Astrocyte (in vitro differentiated cells and primary cell): Measurements from ENCODE around the gene LBX2. TPM values are rescaled to one million over a fixed set of nuclear protein-coding genes. Genes with fewer than 3 reads are reported as not detected.

Experiments used
- DNase-seq: peaks from one replicate; pipeline ENCODE4 v3.0.0-alpha.2; 2010; ENCODE audit warnings: low read depth
- FAIRE-seq: peaks from 2 replicates; lab custom pipeline; 2011; peaks lifted over from hg19 to GRCh38; lab: Jason Lieb, UNC
- H2AFZ ChIP-seq: 2 replicates; pipeline ENCODE4 v1.6.0; 2012; ENCODE audit warnings: low read depth, low read length, inconsistent platforms
- H3K27ac ChIP-seq: 2 replicates; pipeline ENCODE4 v1.5.1; 2011; ENCODE audit warnings: low read depth, low read length, inconsistent platforms
- H3K27me3 ChIP-seq: 2 replicates; pipeline ENCODE4 v1.6.0; 2011; ENCODE audit warnings: low read length, inconsistent platforms; ENCODE audit not compliant: insufficient read depth
- H3K36me3 ChIP-seq: 2 replicates; pipeline ENCODE4 v1.5.1; 2011; ENCODE audit warnings: low read length, inconsistent platforms; ENCODE audit not compliant: insufficient read depth
- H3K4me1 ChIP-seq: 2 replicates; pipeline ENCODE4 v1.5.1; 2011; ENCODE audit warnings: low read length, inconsistent platforms; ENCODE audit not compliant: insufficient read depth
- H3K4me2 ChIP-seq: 2 replicates; pipeline ENCODE4 v1.6.0; 2012; ENCODE audit warnings: low read length, inconsistent platforms
- H3K4me3 ChIP-seq: 2 replicates; pipeline ENCODE4 v1.5.1; 2011; ENCODE audit warnings: low read depth, mild to moderate bottlenecking, low read length, inconsistent platforms; ENCODE audit not compliant: insufficient read depth
- H3K79me2 ChIP-seq: 2 replicates; pipeline ENCODE4 v1.6.0; 2012; ENCODE audit warnings: mild to moderate bottlenecking, low read length, inconsistent platforms; ENCODE audit not compliant: insufficient read depth
- H3K9ac ChIP-seq: 2 replicates; pipeline ENCODE4 v1.6.0; 2012; ENCODE audit warnings: mild to moderate bottlenecking, low read length, inconsistent platforms
- H3K9me3 ChIP-seq: 2 replicates; pipeline ENCODE4 v1.5.1; 2012; ENCODE audit warnings: low read depth, mild to moderate bottlenecking, low read length, inconsistent platforms; ENCODE audit not compliant: insufficient read depth
- H4K20me1 ChIP-seq: 2 replicates; pipeline ENCODE4 v1.6.0; 2012; ENCODE audit warnings: low read length, inconsistent platforms; ENCODE audit not compliant: insufficient read depth
- H3K27ac Mint-ChIP-seq: one replicate; pipeline ENCODE4 v1.8.0; 2021; ENCODE audit warnings: mild to moderate bottlenecking, mixed read lengths; ENCODE audit not compliant: unreplicated experiment
- H3K27me3 Mint-ChIP-seq: one replicate; pipeline ENCODE4 v1.8.0; 2021; ENCODE audit warnings: low read depth, mixed read lengths; ENCODE audit not compliant: unreplicated experiment
- H3K36me3 Mint-ChIP-seq: one replicate; pipeline ENCODE4 v1.8.0; 2021; ENCODE audit warnings: low read depth, mixed read lengths; ENCODE audit not compliant: unreplicated experiment
- H3K4me1 Mint-ChIP-seq: one replicate; pipeline ENCODE4 v1.8.0; 2021; ENCODE audit warnings: low read depth, mixed read lengths; ENCODE audit not compliant: unreplicated experiment
- H3K4me3 Mint-ChIP-seq: one replicate; pipeline ENCODE4 v1.8.0; 2021; ENCODE audit warnings: mild to moderate bottlenecking, moderate library complexity, mixed read lengths; ENCODE audit not compliant: unreplicated experiment
- H3K9me3 Mint-ChIP-seq: one replicate; pipeline ENCODE4 v1.8.0; 2021; ENCODE audit warnings: mild to moderate bottlenecking, mixed read lengths; ENCODE audit not compliant: unreplicated experiment
- EZH2 ChIP-seq: IDR thresholded peaks from 2 replicates; pipeline ENCODE4 v1.6.1; 2012; ENCODE audit warnings: mild to moderate bottlenecking, low read length, inconsistent platforms; ENCODE audit not compliant: insufficient read depth
- total RNA-seq: library from RNA; stranded (reverse); gene quantifications from 2 replicates; pipeline ENCODE4 v1.2.1, GENCODE V29; 2021
- TF ChIP-seq, protein P1 (sequence below): IDR thresholded peaks from 2 replicates; pipeline ENCODE4 v1.5.1; 2011; ENCODE audit warnings: low read depth, mild to moderate bottlenecking, inconsistent platforms, low read length, moderate library complexity; ENCODE audit not compliant: insufficient read depth

LBX2 gene
- total RNA-seq, 1 donor from 2014 or later = 1.0 TPM

DNA sequence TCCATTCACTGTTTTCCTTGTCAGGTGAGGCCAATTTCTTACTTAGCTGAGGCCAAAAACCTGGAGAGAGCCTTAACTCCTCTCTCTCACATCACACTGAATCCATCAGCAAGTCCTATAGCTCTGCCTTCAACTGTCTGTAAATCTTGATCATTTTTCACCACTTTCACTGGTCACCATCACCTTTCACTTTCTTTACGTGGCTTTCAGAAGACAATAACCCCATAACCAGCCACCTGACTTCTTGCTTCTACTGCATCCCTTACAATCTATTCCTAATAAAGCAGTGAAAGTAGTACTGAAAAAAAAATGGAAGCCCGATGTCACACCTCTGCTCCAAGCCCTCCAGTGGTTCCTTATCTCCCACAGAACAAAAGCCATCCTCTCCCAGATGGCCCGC, 46.6 kb upstream of the LBX2 start:
- Histone ChIP-seq H3K27me3 (no peaks in the 10 kb centered on the region), H3K36me3 (no peaks in the 10 kb centered on the region), H3K9ac (no peak overlapping the region), H3K79me2 (peaks cover 20% of the 10 kb centered on the region), H3K4me1 (peaks cover 21% of the 10 kb centered on the region), H3K4me3 (no peak overlapping the region), H3K27ac (no peak overlapping the region), H3K9me3 (no peaks in the 10 kb centered on the region), H3K4me2 (no peak overlapping the region), H2AFZ (no peak overlapping the region), H4K20me1 (peaks cover 6% of the 10 kb centered on the region)
- Mint-ChIP-seq H3K27me3 (peaks cover 7% of the 10 kb centered on the region), H3K4me3 (no peak overlapping the region), H3K36me3 (peaks cover 2% of the 10 kb centered on the region), H3K9me3 (no peaks in the 10 kb centered on the region), H3K27ac (no peak overlapping the region), H3K4me1 (peaks cover 8% of the 10 kb centered on the region)
- no peak for DNase-seq
- FAIRE-seq = no peak
- no peak for TF ChIP-seq EZH2
- TF ChIP-seq, protein P1, sequence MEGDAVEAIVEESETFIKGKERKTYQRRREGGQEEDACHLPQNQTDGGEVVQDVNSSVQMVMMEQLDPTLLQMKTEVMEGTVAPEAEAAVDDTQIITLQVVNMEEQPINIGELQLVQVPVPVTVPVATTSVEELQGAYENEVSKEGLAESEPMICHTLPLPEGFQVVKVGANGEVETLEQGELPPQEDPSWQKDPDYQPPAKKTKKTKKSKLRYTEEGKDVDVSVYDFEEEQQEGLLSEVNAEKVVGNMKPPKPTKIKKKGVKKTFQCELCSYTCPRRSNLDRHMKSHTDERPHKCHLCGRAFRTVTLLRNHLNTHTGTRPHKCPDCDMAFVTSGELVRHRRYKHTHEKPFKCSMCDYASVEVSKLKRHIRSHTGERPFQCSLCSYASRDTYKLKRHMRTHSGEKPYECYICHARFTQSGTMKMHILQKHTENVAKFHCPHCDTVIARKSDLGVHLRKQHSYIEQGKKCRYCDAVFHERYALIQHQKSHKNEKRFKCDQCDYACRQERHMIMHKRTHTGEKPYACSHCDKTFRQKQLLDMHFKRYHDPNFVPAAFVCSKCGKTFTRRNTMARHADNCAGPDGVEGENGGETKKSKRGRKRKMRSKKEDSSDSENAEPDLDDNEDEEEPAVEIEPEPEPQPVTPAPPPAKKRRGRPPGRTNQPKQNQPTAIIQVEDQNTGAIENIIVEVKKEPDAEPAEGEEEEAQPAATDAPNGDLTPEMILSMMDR = no peak

DNA sequence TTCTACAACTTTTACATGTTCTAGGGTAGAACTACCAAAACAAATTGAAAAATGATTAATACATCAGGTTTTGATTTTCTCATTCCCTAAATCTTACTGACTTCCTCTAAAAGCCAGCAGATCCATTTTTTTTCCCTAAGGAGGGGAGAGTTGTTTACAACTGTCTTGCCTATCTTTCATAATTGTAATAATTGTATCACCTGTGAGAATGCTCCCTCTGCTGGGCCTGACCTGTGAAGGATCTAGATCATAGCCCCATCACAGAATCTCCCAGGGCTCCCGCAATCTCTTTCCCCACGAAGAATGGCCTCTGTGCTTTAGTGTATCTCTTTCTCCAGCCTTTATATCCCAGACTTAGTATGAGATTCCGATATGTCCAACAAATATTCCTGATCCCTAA, 45.2 kb upstream of the LBX2 start:
- H3K4me3 Mint-ChIP-seq = no peak overlapping the region
- no peaks in the 10 kb centered on the region for H3K9me3 Mint-ChIP-seq
- Histone ChIP-seq H3K4me3 (no peak overlapping the region), H3K27me3 (no peaks in the 10 kb centered on the region), H3K4me1 (peaks cover 11% of the 10 kb centered on the region), H3K27ac (no peak overlapping the region), H3K9ac (no peak overlapping the region), H4K20me1 (no peaks in the 10 kb centered on the region), H3K36me3 (no peaks in the 10 kb centered on the region), H3K4me2 (no peak overlapping the region), H3K9me3 (no peaks in the 10 kb centered on the region), H2AFZ (no peak overlapping the region), H3K79me2 (peaks cover 7% of the 10 kb centered on the region)
- H3K36me3 Mint-ChIP-seq = peaks cover 2% of the 10 kb centered on the region
- no peak for FAIRE-seq
- H3K27ac Mint-ChIP-seq = no peak overlapping the region
- no peak for TF ChIP-seq EZH2
- TF ChIP-seq, protein P1 = no peak
- DNase-seq = no peak
- peaks cover 2% of the 10 kb centered on the region for H3K27me3 Mint-ChIP-seq
- peaks cover 3% of the 10 kb centered on the region for H3K4me1 Mint-ChIP-seq

DNA sequence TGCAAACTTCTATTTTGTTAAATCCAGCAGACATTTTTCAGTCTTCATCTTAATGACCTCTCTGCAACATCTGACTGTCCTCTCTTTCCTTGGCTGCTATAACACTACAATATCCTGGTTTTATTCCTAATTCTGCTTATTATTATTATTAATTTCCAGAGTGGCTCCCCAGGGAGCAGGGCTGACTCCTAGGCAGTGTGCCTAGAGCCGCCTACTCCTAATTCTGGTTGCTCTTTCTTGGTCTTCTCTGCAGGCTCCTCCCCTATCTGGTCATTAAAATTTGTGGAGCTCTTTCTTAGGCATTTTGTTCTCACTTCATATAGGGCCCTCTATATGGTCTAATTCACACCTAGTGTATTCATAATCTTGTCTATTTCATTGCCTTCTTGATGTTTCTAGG, 43.6 kb upstream of the LBX2 start:
- peaks cover 3% of the 10 kb centered on the region for H3K27me3 Mint-ChIP-seq
- FAIRE-seq = no peak
- H2AFZ ChIP-seq = no peak overlapping the region
- DNase-seq = no peak
- H3K27ac ChIP-seq = no peak overlapping the region
- TF ChIP-seq, protein P1 = no peak
- TF ChIP-seq EZH2 = no peak
- no peaks in the 10 kb centered on the region for H3K9me3 ChIP-seq
- no peak overlapping the region for H3K27ac Mint-ChIP-seq
- no peak overlapping the region for H3K4me3 ChIP-seq
- no peaks in the 10 kb centered on the region for H4K20me1 ChIP-seq
- H3K4me2 ChIP-seq = no peak overlapping the region
- peaks cover 2% of the 10 kb centered on the region for H3K36me3 Mint-ChIP-seq
- no peak overlapping the region for H3K9ac ChIP-seq
- no peaks in the 10 kb centered on the region for H3K4me1 Mint-ChIP-seq
- no peaks in the 10 kb centered on the region for H3K36me3 ChIP-seq
- H3K4me1 ChIP-seq = no peaks in the 10 kb centered on the region
- H3K79me2 ChIP-seq = no peaks in the 10 kb centered on the region
- no peak overlapping the region for H3K4me3 Mint-ChIP-seq
- H3K27me3 ChIP-seq = no peaks in the 10 kb centered on the region
- no peaks in the 10 kb centered on the region for H3K9me3 Mint-ChIP-seq
